AG04450 (cell line): Measurements from ENCODE around the gene PRPSAP2. TPM values are rescaled to one million over a fixed set of nuclear protein-coding genes. Genes with fewer than 3 reads are reported as not detected.

Experiments
- CTCF ChIA-PET: fragments of 300-600, 350-600 bp; formaldehyde crosslinking; extraction: SDS; loops from one replicate; lab custom pipeline; 2022; ENCODE audit warnings: antibody characterized with exemption, inconsistent platforms; lab: Charles Lee
- POLR2A ChIA-PET: fragments of 350-600 bp; formaldehyde crosslinking; extraction: SDS; loops from one replicate; lab custom pipeline; 2021; ENCODE audit warnings: antibody characterized with exemption, inconsistent platforms; lab: Yijun Ruan, JAX
- DNase-seq: peaks from one replicate; pipeline ENCODE4 v3.0.0-alpha.2; 2011; ENCODE audit warnings: low read depth, low spot score
- H3K27ac ChIP-seq: one replicate; pipeline ENCODE4 v1.5.1; 2012; ENCODE audit warnings: low read depth, low read length, control low read depth
- H3K27me3 ChIP-seq: one replicate; pipeline ENCODE4 v1.6.0; 2012; ENCODE audit warnings: low read length; ENCODE audit not compliant: control insufficient read depth, insufficient read depth
- H3K4me3 ChIP-seq: 2 replicates; pipeline ENCODE4 v1.5.1; 2011; ENCODE audit warnings: mild to moderate bottlenecking, low read depth, low read length, control low read depth
- H3K9me3 ChIP-seq: 2 replicates; pipeline ENCODE4 v1.5.1; 2012; ENCODE audit warnings: low read length; ENCODE audit not compliant: control insufficient read depth, insufficient read depth
- CTCF ChIP-seq: IDR thresholded peaks from 2 replicates; pipeline ENCODE4 v1.5.1; 2011; ENCODE audit warnings: low read depth, low read length, control low read depth, inconsistent platforms
- polyA plus RNA-seq: library from polyadenylated mRNA; depleted of rRNA; stranded (reverse); fragments of >200 nt; gene quantifications from 2 replicates; pipeline ENCODE4 v1.2.3, GENCODE V29; 2011

The PRPSAP2 gene
- polyA plus RNA-seq, 1 experiment: 33.9 TPM

GRCh38 chr17:18961634-18962493 is 103.9 kb downstream of the PRPSAP2 start:
- no peak for DNase-seq
- H3K4me3 ChIP-seq: no peak overlapping the region
- ChIA-PET CTCF (interaction anchor here (0.7 to 1.8 kb wide), 24 partner anchors 10 to 336 kb away, joined by 3 to 17 read pairs (median 4); partner anchors contain the start of genes PRPSAP2 and SLC5A10), POLR2A (interaction anchor here (0.8 to 0.9 kb wide), 2 partner anchors 32 to 41 kb away, joined by 3 to 4 read pairs; no protein-coding TSS in a partner anchor)
- H3K27me3 ChIP-seq: no peaks in the 10 kb centered on the region
- H3K27ac ChIP-seq: no peak overlapping the region
- no peaks in the 10 kb centered on the region; the same call in 1 of the 2 replicates for H3K9me3 ChIP-seq
- TF ChIP-seq CTCF: no peak

DNA sequence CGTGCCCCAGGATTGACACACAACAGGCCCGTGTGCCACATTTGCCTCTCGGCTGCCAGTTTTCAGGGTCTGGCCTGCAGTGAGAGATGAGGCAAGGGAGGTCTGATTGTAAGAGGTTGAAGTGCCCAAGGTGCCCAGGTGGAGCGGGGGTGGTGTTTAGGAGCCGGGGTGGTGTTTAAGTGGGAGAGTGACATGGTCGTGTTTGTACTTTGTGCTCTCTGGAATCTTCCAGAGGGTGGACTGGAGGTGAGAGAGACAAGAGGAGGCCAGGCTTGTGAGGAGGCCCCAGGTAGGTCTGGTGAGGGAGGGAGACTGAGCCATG is 104.5 kb downstream of the PRPSAP2 start:
- no peak for TF ChIP-seq CTCF
- no peak for DNase-seq
- ChIA-PET CTCF (interaction anchor here (1.6 kb wide), 1 partner anchor 45 kb away, joined by 4 read pairs; no protein-coding TSS in a partner anchor), POLR2A (no interaction called here)
- H3K27ac ChIP-seq: no peak overlapping the region
- H3K4me3 ChIP-seq: no peak overlapping the region
- no peaks in the 10 kb centered on the region for H3K27me3 ChIP-seq
- no peaks in the 10 kb centered on the region; the same call in 1 of the 2 replicates for H3K9me3 ChIP-seq

DNA sequence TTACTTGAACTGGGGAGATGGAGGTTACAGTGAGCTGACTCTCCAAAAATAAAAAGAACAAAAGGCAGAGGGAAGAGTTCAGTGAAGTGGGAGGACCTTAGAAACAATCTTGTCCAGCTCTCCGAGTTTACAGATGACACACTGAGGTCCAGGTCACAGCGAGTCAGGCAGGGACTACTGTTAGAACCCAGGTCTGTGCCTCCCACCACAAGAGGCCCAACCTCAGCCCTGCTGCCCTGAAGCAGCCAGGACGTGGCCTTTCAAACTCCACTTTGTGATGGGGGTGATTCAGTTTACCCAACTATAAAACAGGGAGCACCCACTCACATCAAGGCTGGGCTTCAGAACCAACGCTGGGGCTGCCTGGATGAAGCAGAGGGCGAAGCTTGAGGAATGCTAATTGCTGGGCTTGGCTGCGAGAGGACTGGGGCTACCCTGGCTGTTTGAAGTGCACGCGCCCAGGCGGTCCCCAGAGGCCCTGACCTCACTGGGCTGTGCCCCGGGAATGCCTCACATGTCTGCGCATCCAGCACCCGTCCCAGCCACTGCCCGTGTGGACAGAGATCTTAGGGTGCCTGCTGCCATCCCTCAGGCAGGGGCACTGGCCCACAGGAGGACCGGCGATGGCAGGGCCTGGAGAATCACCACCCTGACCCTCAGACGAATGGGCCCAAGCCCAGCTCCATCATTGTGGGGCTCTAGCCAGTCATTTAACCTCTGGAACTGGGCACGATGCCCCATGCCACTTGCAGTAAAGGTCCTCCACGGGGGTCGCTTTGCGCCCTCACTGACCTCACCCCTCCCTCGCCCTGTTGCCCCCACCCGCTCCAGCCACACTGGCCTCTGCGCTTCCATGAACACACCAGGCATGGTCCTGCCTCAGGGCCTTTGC is 105.4 kb downstream of the PRPSAP2 start:
- Histone ChIP-seq H3K27ac (no peak overlapping the region), H3K4me3 (no peak overlapping the region), H3K9me3 (no peaks in the 10 kb centered on the region; the same call in 1 of the 2 replicates), H3K27me3 (no peaks in the 10 kb centered on the region)
- CTCF ChIA-PET: no interaction called here
- POLR2A ChIA-PET: no interaction called here
- no peak for DNase-seq
- TF ChIP-seq CTCF: no peak

DNA sequence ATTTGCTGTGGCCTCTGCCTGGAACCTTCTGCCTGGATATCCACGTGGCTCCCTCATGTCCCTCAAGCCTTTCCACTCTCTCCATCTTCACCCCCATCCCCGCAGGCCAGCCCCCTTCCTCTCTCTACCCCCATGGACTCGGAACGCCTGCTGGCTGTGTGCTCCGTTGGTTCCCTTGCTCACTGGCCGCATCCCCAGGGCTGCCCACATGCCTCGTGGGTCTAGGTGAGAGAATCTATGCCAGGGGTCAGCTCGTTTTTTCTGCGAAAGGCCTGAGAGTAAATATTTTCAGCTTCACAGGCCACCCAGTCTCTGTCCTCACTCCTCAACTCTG is 106.1 kb downstream of the PRPSAP2 start:
- Histone ChIP-seq H3K9me3 (no peaks in the 10 kb centered on the region; the same call in 1 of the 2 replicates), H3K27ac (no peak overlapping the region), H3K4me3 (no peak overlapping the region), H3K27me3 (no peaks in the 10 kb centered on the region)
- no peak for TF ChIP-seq CTCF
- no peak for DNase-seq
- ChIA-PET CTCF (no interaction called here), POLR2A (no interaction called here)
